GM21576 (cell line): ENCODE measurements around the gene EBPL.

Experiments used
- ATAC-seq: cut with Tn5 transposase; IDR thresholded peaks from one replicate; pipeline ENCODE4 v1.9.1; 2021; ENCODE audit warnings: mild to moderate bottlenecking, moderate library complexity; ENCODE audit not compliant: unreplicated experiment

EBPL gene

GRCh38 chr13:49676581-49677298 lies 14.5 kb downstream of the EBPL start:
- ATAC-seq = no peak

- no peak for ATAC-seq
Measured at GRCh38 chr13:49670828-49671227, 20.5 kb downstream of the EBPL start.

GRCh38 chr13:49669735-49670309 lies 21.5 kb downstream of the EBPL start:
- no peak for ATAC-seq

- ATAC-seq = no peak
Measured at GRCh38 chr13:49667773-49668172, 23.5 kb downstream of the EBPL start.

- no peak for ATAC-seq
Measured at GRCh38 chr13:49664606-49665005, 26.7 kb downstream of the EBPL start.

- no peak for ATAC-seq
Measured at GRCh38 chr13:49657241-49657641, 34.0 kb downstream of the EBPL start.

- no peak for ATAC-seq
Measured at GRCh38 chr13:49655906-49656305, 35.4 kb downstream of the EBPL start.

GRCh38 chr13:49654011-49654410 lies 37.3 kb downstream of the EBPL start:
- ATAC-seq = no peak

- no peak for ATAC-seq
Measured at GRCh38 chr13:49653478-49653877, 37.8 kb downstream of the EBPL start.

GRCh38 chr13:49652355-49653305 lies 38.7 kb downstream of the EBPL start:
- ATAC-seq = no peak

- ATAC-seq = no peak
Measured at GRCh38 chr13:49651570-49652354, 39.5 kb downstream of the EBPL start.

GRCh38 chr13:49649963-49650312 lies 41.3 kb downstream of the EBPL start:
- no peak for ATAC-seq

- ATAC-seq = no peak
Measured at GRCh38 chr13:49649244-49649962, 41.9 kb downstream of the EBPL start.

GRCh38 chr13:49646688-49647087 lies 44.6 kb downstream of the EBPL start:
- no peak for ATAC-seq

- no peak for ATAC-seq
Measured at GRCh38 chr13:49645451-49645850, 45.8 kb downstream of the EBPL start.

- ATAC-seq = no peak
Measured at GRCh38 chr13:49643035-49643646, 48.1 kb downstream of the EBPL start.

- ATAC-seq = no peak
Measured at GRCh38 chr13:49641801-49642291, 49.4 kb downstream of the EBPL start.

GRCh38 chr13:49638744-49639072 lies 52.6 kb downstream of the EBPL start:
- ATAC-seq = no peak

- no peak for ATAC-seq
Measured at GRCh38 chr13:49638030-49638743, 53.1 kb downstream of the EBPL start.
